ENCODE data around the gene KLHDC1. TPM values are rescaled to one million over a fixed set of nuclear protein-coding genes. Genes with fewer than 3 reads are reported as not detected.

Gene KLHDC1
- 5.2 TPM for total RNA-seq (2013)
- polyA plus RNA-seq (1 to 10 TPM in 2 of 3 donors, under 1 TPM in 1; 0.92 to 1.6 (median 1.5) TPM), polyA minus RNA-seq (0.48 and 1.2 TPM in 2 replicates), total RNA-seq (1.3 to 6.2 (median 2.6) reads per million in 11 experiments)

- DNase-seq = peak; percentile 59 to 63 (median 63)
- H3K27ac Mint-ChIP-seq = peak within 1 kb of the TSS; percentile 58 to 86 (median 83)
- H2AFZ ChIP-seq (ENCODE audit: insufficient read depth, low read depth, low read length, poor library complexity, severe bottlenecking) = peak within 1 kb of the TSS; percentile 95
- peak within 1 kb of the TSS; percentile 79 for H3K9ac ChIP-seq (ENCODE audit: insufficient read depth, low read length, poor library complexity, severe bottlenecking)
- H3K9me3 Mint-ChIP-seq = peaks cover 0 to 3% (median 0%) of the 10 kb centered on the region in 7 donors
- no peaks in the 10 kb centered on the region for H4K20me1 ChIP-seq (ENCODE audit: insufficient read depth, low read length)
- peaks cover 29% of the 10 kb centered on the region for H3K4me1 Mint-ChIP-seq
- H3K36me3 ChIP-seq (replicated peaks in 1 of 2; ENCODE audit: control insufficient read depth in 1 of 2, insufficient read depth in 2 of 2, low read length in 2 of 2) = no peaks in the 10 kb centered on the region
- peak within 1 kb of the TSS; percentile 78 to 90 (median 82) for H3K4me3 ChIP-seq (replicated peaks in 1 of 3; ENCODE audit: low read depth in 2 of 3, low read length in 3 of 3)
- no peak for TF ChIP-seq CTCF (IDR thresholded peaks at IDR 0.05)
- H3K79me2 ChIP-seq (ENCODE audit: insufficient read depth, low read length) = no peaks in the 10 kb centered on the region
- H3K27me3 Mint-ChIP-seq (ENCODE audit: low read depth in 3 of 3) = peaks cover 0 to 5% (median 3%) of the 10 kb centered on the region in 3 donors
- no peaks in the 10 kb centered on the region for H3K27me3 ChIP-seq (ENCODE audit: control insufficient read depth in 2 of 2, insufficient read depth in 2 of 2, low read length in 2 of 2)
- peak within 1 kb of the TSS; percentile 75 for H3K4me2 ChIP-seq (replicated peaks; ENCODE audit: extremely low read depth, low read length, poor library complexity, severe bottlenecking)
- H3K9me3 ChIP-seq (replicated peaks in 1 of 2; ENCODE audit: control insufficient read depth in 1 of 2, insufficient read depth in 1 of 2, low read length in 2 of 2) = no peaks in the 10 kb centered on the region
- intact Hi-C loops (cut with micrococcal nuclease) = loop anchor here in 1 of 2 donors (2.0 kb wide), 1 partner anchor 60 kb away; no protein-coding TSS in a partner anchor
- peaks cover 9 to 20% of the 10 kb centered on the region in 2 donors for H3K4me1 ChIP-seq (ENCODE audit: control insufficient read depth in 1 of 2, insufficient read depth in 2 of 2, low read length in 2 of 2)
- under 1% methylated on average over 78 of the region's 88 CpGs for WGBS (ENCODE audit: insufficient coverage)
- H3K4me3 Mint-ChIP-seq = peak within 1 kb of the TSS; percentile 92 to 94
- peaks cover 0 to 2% of the 10 kb centered on the region in 2 donors for H3K36me3 Mint-ChIP-seq
- H3K27ac ChIP-seq (ENCODE audit: low read depth in 1 of 2, low read length in 2 of 2) = peak within 1 kb of the TSS; percentile 66 to 78
These were observed at the start of gene KLHDC1 for GRCh38 chr14:49692811-49693734. Gene KLHDC1, plus strand, starts transcription at chr14:49693120. Its CDS starts 75 bp downstream, at chr14:49693195.

- Mint-ChIP-seq H3K4me1 (no peaks in the 10 kb centered on the region), H3K36me3 (peaks cover 0 to 6% of the 10 kb centered on the region in 2 donors), H3K27me3 (ENCODE audit: low read depth in 3 of 3) (peaks cover 0 to 5% (median 0%) of the 10 kb centered on the region in 3 donors), H3K9me3 (peaks cover 0 to 3% (median 0%) of the 10 kb centered on the region in 7 donors), H3K4me3 (no peak overlapping the region), H3K27ac (no peak overlapping the region)
- no peak overlapping the region for H3K4me2 ChIP-seq (replicated peaks; ENCODE audit: extremely low read depth, low read length, poor library complexity, severe bottlenecking)
- H3K9ac ChIP-seq (ENCODE audit: insufficient read depth, low read length, poor library complexity, severe bottlenecking) = no peak overlapping the region
- no peaks in the 10 kb centered on the region for H4K20me1 ChIP-seq (ENCODE audit: insufficient read depth, low read length)
- no peaks in the 10 kb centered on the region for H3K4me1 ChIP-seq (ENCODE audit: control insufficient read depth in 1 of 2, insufficient read depth in 2 of 2, low read length in 2 of 2)
- no peak overlapping the region for H3K4me3 ChIP-seq (replicated peaks in 1 of 3; ENCODE audit: low read depth in 2 of 3, low read length in 3 of 3)
- H3K36me3 ChIP-seq (replicated peaks in 1 of 2; ENCODE audit: control insufficient read depth in 1 of 2, insufficient read depth in 2 of 2, low read length in 2 of 2) = peaks cover 0 to 4% of the 10 kb centered on the region in 2 donors
- H3K27ac ChIP-seq (ENCODE audit: low read depth in 1 of 2, low read length in 2 of 2) = no peak overlapping the region
- no peaks in the 10 kb centered on the region for H3K79me2 ChIP-seq (ENCODE audit: insufficient read depth, low read length)
- WGBS (ENCODE audit: insufficient coverage) = no CpG with 5 or more reads among the region's 6 CpGs
- no peak overlapping the region for H2AFZ ChIP-seq (ENCODE audit: insufficient read depth, low read depth, low read length, poor library complexity, severe bottlenecking)
- intact Hi-C loops (cut with micrococcal nuclease) = no loop called here
- DNase-seq = no peak
- no peaks in the 10 kb centered on the region for H3K9me3 ChIP-seq (replicated peaks in 1 of 2; ENCODE audit: control insufficient read depth in 1 of 2, insufficient read depth in 1 of 2, low read length in 2 of 2)
- no peak for TF ChIP-seq CTCF (IDR thresholded peaks at IDR 0.05)
- no peaks in the 10 kb centered on the region for H3K27me3 ChIP-seq (ENCODE audit: control insufficient read depth in 2 of 2, insufficient read depth in 2 of 2, low read length in 2 of 2)
These were observed 39.4 kb upstream of the KLHDC1 start for GRCh38 chr14:49653508-49653907.

Measured in CD14-positive monocyte (primary cell).